Stimulated activated CD4-positive, alpha-beta T cell treated with anti-CD3 and anti-CD28 coated beads, Interleukin-1b, Interleukin-23, amount 100 ng/mL, for 48 hours (primary cell): ENCODE results near the gene FGD1.

ENCODE experiments used
- DNase-seq: peaks from one replicate; pipeline ENCODE4 v3.0.0-alpha.2; 2020

FGD1 gene

DNA sequence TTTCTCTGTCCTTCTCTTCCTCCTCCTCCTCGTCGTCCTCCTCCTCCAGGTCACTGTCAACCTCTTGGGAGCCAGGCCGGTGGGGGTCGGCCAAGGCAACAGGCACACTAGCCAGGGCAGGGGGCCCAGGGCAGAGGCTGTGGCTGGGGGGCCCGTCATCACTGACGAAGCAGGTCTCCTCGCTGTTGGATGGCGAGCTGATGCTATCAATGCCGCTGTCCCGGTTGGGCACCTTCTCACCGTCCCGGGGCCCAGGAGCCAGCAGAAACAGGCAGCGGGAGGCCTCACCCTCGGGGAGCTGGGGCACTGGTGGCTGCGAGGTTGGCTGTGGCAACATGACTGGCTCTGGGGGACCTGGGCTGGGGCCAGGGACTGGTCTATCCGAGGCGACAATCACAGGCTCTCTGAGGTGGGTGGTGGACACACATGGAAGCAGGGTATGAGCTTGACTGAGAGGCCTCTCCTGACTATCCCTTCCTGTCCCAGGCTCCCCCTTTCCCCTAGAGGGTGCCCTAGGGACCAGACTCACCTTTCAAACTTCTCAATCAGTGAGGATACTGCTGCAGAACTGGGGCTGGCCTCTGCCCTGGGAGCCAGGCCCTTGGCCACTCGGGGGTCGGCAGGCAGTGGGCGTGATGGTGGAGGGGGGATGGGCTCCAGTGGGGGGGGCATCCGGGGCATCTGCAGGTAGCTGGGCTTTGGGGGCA lies 25.8 kb downstream of the FGD1 start:
- no peak for DNase-seq

DNA sequence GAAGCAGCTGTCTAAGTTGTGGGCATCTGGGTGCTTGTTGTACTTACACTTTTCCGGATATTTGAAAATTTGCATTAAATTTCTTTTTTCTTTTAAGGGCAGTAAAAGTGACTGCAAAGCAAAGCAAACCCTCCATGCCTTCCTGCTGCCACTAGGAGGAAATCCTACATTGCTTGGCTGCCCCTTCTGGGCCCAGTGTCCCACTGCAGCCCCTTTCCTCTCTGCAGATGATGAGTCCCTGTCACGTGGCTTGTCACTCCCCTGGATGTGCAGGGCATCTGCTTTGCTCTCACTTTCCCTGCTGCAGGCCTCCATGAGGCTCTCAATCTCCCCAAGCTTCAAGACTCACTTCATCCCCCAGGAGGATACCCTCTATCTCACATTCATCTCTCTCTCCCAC lies 43.1 kb downstream of the FGD1 start:
- no peak for DNase-seq

DNA sequence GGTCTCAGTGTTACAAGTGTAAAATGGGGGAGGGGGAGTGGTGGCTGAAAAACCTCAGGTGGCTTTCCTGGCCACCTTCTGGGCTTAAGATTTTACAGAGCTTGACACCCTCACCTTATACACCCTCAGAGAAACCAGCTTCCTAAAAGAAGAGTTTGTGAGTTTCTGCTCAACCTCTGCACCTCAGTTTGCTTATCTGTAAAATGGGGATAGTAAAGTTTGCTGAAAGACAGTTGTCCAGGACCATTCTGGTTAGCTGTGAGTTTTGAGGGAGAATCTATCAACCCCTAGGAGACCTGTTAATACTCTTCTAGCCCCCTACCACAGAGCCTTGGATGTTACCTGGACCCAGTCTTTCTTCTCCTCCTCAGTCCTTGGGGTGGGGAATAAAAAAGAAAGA lies 46.1 kb downstream of the FGD1 start:
- DNase-seq: no peak

DNA sequence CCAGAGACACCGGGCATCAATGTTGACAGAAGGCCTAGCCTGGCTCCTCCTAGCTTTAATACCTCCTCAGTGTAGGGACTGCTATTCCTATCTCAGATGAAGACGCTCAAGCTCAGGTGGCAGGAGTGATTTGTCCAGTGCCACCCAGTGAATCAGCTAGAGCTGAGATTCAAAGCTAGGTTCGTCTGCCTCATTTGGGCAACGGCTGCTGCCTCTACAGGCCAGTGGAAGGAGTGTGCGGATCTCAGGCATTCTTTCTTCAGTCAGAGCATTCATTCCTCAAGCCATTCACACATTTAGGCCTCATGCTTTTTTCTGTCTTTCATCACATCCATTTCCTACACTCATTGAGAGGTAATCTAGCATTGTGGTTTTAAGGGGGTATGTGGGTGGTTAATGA lies 48.6 kb downstream of the FGD1 start:
- DNase-seq: no peak

DNA sequence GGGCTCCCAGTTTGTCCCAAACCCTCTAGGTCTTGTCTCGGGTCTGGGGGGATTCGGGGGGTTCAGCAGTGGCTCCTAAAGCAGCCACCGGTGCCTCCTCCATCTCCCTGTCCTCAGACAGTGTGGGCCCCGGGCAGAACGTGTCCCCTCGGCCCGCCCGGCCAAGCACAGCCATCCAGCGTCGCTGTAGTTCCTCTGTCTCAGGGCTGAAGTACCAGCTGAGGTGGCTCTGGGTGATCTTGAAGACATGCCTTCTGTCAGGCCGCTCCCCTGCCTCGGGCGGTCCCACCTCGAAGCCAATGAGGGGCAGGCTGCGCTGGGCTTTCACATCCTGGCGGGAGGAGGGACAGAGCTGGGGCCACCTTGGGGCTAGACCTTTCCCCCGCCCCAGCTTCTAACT lies 50.0 kb downstream of the FGD1 start:
- no peak for DNase-seq

DNA sequence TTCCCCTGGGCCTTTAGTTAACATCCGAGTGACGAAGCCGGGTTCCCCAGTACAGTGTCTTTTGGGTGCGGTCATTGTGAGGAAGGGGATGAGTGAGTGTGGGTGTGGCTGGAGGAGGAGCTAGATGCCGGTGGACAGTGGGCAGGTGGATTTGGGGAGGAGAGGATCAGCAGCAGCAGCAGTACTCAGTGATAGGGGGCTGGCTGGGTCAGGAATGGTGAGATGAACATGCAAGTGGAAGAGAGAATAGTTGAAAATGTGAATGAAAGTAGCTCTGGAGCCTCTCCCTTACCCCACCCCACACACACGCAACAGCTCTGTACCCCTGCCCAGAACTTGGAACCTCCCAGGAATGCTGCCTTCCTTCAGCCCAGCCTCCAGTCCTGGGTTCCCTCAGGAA lies 51.3 kb downstream of the FGD1 start:
- DNase-seq: no peak

DNA sequence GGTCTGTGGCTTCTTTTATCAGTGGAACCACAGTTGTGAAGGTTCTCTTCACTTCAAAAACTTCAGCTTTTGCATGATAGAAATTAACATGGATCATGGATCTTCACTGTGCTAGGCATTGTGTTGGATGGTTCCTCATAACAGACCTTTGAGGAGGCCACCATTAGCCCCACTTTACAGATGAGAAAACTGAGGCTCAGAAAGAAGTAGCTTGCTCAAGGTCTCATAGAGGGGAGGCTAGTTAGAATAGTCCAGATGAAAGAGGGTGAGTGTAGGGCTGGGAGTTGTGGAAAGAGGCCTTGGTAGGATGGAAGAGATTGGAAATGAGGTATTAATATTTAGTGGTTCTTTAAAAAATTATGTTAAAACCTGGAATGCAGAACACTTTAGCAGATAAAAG lies 53.2 kb downstream of the FGD1 start:
- no peak for DNase-seq

DNA sequence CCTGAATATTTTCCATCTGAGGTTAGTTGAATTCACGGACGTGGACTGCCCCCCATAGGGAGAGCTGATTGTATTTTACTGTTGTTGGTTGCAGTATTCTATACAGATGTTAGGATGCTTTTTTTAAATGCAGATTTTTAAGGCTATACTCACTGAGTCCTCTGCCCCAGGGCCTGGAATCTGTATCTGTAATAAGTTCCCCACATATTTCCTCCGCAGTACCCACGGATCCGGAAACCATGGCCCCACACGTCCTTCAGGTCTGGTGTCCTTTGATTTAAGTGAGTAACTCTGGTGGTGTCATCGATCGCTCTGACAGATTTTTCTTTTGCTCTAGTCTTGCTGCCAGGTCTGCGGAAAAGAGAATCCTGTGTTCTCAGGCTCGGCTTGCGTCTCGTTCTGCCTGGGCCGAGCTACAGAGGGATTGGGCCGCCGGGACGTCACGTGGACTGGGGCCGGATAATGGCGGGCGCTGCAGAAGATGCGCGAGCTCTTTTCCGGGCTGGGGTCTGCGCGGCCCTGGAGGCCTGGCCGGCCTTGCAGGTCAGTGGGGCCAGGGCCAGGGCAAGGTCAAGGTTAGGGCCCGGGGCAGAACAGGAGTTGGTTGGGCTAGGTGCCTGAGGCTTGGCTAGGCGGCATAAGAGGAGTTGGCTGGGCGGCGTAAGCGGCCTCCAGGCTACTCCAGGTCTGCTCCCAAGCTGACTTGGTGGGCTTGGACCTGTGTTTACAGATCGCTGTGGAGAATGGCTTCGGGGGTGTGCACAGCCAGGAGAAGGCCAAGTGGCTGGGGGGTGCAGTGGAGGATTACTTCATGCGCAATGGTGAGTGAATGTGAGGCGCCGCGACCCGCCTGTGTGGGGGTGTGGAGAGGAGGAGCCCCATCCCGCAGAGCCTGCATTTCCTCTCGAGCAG lies 55.8 kb downstream of the FGD1 start, which contains the start of gene TSR2:
Gene TSR2 (plus strand): TSS at position 445 of the 912 bp plus-strand sequence. CDS start 18 bp downstream, at position 463.
- peak; percentile 78 for DNase-seq

DNA sequence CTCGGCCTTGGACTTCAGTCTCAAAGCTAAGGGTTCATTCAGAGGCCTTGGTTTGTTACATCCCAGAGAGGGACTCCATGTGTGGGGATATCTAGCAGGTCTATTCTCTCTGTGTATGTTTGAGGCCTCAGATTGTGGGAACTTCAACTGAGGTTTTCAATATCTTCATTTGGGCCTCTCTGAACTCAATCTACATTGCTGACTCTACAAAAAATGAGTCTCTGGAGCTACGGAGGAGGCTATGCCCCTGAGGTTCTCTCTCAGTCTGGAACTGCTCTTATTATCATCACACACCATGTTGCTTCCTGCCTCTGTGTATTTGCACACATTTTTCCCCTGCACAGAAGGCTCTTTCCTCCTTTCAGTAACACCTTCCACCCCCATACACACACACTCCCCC lies 60.9 kb downstream of the FGD1 start:
- no peak for DNase-seq

DNA sequence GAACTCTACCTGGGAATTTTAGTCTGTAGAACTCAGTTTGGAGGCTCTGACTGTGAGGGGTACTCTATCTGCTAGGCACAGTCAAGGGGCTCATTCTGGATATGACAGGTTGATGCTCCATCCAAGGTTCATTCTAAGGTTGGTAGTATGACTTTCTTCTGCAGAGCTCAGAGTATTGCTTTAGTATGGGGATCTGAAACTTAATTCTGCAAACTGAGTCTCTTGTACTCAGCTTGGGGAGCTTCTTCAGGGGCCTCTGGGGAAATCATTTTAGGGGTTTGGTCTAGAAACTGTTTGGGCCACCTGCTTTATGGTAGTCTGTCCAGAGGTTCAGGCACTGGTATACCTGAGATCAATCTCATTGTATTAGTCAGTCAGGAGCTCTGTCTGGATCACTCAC lies 65.5 kb downstream of the FGD1 start:
- DNase-seq: no peak

DNA sequence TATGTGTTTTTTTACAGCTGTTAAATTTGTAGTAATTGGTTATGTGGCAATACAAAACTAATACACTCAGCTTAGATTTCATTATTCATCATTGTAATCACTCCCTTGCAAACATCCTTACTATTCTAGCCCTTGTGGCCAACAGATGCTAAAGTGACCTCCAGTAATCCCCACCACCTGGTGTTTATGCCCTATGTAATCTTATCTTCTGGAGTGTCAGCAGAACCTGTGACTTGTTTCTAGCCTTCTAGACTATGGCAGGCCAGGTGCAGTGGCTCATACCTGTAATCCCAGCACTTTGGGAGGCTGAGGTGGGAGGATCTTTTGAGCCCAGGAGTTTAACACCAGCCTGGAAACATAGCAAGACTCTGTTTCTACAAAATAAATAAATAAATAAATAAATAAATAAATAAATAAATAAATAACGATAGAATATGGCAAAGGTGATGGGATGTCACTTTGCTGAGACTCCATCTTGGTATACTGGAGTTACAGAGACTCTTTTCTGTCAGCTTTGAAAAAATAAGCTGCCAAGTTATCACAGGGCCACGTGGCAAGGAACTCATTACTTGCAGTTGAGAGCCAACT lies 68.1 kb downstream of the FGD1 start:
- no peak for DNase-seq

DNA sequence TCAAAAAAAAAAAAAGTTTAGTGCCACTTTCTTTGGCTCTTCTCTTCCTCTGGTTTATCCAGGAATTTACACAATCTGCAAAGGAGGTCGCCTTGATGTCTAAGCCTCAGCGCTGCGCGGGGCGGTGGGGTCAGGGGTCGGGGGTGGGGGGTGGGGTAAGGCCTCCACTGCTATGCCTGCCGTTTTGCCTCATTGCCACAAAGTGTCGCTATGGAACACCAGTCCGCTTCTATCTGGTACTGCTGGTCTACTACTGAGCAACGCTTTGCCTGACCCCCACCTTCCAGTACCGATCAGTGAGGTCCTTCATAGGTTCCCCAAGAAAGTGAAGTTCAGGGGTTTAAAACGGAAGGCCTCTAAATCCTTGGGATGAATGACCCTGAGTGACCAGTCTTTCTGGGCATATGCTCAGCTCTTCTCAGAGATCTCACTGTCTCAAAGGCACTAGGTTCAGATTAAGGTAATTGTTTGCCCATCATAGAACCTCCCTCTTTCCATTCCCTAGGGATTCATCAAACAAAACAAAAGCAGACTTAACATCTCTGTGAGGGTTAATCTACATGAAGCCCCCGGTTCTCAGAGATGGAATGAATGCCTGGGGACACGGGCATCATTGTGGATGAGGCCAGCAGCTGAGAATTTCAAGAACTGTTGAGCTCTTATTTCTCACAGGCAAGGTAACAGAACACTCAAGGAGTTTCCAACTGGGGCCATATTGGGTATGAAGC lies 72.7 kb downstream of the FGD1 start:
- DNase-seq: no peak

DNA sequence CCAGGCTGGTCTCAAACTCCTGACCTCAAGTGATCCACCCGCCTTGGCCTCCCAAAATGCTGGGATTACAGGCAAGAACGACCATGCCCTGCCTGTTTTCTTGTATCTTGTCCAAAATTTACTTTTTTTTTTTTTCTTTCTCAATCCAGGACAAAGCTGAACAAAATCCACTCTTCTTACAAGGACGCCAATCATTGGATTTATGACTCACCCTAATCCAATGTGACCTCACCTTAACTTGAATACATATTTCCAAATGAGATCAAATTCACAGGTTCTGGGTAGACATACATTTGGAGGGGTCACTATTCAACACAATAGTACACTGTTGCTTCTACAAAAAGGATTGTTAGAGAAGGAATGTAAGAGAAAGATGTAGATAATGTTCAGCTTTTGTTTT lies 73.9 kb downstream of the FGD1 start:
- DNase-seq: no peak

DNA sequence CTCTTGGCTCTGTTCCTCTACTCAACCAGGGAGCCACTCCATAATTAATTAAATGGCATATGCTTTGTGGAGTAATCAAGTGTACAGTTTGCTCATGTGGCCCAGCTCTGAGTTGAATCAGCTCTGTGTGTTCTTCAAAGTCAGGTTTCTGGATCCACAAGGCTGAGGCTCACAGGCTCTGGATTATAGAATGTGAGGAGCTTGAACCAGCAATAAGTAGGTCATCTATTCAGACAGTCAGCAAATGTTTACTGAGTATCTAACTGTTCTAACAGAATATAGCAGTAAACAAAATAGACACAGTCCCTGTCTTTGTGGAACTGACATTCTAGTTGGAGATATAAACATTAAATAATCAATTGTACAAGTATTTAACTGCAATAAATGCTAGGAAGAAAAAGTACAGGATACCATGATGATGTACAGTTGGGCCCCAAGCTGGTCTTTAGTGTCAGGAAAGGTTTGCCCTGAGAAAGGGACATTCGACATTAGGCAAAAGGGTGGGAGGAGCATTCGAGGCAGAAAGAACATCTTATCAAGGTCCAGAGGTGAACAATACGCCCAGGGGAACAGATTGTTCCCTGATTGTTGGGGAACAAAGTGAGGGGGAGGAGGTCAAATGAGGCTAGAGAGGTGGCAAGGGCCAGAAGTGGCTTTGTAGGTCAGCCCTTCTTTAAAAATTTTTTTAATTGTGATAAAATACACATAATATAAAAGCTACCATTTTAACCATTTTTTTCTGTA lies 76.3 kb downstream of the FGD1 start:
- DNase-seq: no peak

DNA sequence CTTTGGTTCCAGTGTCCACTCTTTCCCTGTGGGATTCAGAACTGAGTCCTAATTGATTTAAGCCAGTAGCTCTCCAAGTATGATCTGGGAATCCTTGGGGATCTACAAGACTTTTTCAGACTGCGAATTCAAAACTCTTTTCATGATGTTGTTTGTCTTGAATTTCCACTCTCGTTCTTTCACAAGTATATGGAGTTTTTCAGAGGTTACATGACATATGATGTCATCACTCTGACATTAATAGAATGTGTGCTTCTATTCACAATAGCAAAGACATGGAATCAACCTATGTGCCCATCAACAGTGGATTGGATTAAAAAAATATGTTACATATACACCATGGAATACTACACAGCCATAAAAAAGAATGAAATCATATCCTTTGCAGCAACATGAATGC lies 79.1 kb downstream of the FGD1 start:
- DNase-seq: no peak

DNA sequence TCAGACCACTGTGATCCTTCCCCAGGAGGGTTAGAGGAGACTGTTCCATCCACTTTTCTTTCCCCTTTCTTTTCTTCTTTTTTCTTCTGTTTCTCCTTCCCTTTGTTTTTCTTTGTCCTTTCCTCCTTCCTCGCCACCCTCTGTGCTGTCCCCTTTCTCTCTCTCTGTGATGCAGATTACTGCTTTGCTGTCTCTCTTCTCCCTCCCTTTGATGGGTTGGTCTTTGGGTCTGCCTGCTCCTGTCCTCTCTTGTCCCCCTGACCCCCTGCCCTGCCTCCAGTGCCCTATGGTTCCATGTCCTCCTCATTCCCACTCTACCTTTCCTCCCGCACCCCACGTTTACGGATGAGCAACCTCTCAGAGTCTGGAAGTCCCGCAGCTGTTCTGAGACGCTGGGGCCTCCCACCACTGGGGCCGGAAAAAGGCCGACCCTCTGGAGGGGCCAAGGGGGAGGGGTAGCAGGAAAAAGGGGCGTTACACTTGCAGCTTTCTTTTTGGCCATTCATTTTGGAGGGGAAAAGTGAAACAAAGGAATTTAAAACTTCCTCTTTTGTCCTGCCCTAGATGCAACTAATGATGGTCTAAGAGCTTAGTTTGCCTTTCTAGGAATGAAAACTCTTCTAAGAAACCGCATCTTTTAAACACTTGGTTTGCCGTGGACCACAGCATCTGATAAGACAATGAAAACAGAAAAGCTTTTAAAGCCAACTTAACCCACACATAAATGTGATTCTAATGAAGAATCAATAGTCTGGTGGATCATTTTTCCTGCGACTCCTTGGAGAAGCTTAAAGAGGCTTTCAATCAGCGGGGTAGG lies 80.3 kb downstream of the FGD1 start:
- no peak for DNase-seq

DNA sequence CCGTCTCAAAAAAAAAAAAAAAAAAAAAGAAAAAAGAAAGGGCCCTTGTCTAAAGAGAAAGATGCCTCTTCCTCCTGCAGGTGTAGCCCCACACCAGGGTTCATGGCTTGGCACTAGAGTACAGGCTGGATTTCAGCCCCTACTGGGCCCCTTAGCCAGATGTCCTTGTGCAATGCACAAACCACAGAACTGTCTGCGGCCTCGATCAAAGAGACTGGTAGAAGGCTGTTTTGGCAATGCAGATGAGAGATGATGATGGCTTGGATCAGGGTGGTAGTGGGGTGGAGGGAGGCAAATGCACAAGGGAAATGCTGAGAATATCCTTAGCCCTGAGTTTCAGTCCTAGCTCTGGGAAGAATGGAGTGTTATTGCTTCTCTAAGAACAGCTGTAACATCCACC lies 82.3 kb downstream of the FGD1 start:
- DNase-seq: no peak

DNA sequence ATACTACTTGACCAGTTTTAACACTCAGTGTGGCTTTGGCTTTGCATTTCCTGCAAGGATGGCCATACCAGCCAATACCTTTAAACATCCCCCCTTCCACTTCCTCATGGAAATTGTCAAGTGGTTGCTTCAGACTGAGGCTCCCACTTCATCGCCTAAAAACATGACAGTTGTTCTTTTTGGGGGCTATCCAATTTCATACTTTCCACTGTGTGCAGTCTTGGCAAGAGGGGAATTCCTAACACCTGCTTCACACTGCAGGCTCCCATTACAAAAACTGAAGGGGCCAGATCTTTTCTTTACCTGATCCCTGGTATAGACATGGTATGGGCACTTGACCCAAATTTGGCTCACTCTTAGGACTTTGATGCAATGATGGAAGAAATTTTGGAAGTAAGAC lies 84.3 kb downstream of the FGD1 start:
- DNase-seq: no peak

DNA sequence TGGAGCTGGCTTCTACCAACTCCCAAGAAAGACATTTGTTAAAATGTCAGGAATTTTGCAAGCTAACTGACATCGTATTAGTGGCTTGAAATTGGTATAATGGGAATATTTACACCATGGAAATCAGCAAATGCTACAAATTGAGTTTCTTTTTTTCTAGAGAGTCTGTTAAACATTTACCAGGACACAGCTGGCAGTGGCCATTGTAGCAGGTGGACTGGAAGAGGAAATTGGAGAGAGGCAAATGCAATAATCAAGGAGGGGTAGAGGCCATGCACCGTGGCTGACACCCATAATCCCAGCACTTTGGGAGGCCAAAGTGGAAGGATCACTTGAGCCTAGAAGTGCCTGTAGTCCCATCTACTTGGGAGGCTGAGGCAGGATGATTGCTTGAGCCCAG lies 88.8 kb downstream of the FGD1 start:
- DNase-seq: no peak

DNA sequence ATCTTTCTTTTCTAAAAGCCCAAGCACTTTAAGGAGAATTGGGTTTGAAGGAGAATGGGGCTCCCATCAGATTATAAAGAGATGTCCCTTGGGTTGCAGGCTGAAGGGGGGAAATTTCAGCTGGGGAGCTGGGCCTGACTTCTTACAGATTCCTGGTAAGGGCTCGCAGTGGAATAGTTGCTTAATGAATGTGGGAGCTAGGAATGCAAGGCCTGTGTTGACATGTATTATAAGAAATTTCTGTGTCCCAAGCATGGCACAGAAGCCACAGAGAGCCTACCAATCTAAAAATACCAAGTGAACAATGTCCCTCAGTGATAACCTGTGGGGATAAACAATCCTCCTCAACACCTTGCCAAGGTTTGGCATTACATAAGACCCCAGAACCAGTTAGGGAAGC lies 98.9 kb downstream of the FGD1 start:
- no peak for DNase-seq
